GM12874 (cell line): ENCODE results near the gene DTX3.

Experiments used
- CTCF ChIP-seq: IDR thresholded peaks from 2 replicates; pipeline ENCODE4 v1.5.1; 2011; ENCODE audit warnings: low read depth, mild to moderate bottlenecking, control low read depth, low read length, moderate library complexity; ENCODE audit not compliant: insufficient read depth

DTX3 gene

GRCh38 chr12:57592551-57593165 lies 12.0 kb upstream of the DTX3 start:
- TF ChIP-seq CTCF = no peak

GRCh38 chr12:57593187-57593586 lies 11.4 kb upstream of the DTX3 start:
- no peak for TF ChIP-seq CTCF

GRCh38 chr12:57600395-57600794 lies 4.2 kb upstream of the DTX3 start:
- TF ChIP-seq CTCF = no peak

GRCh38 chr12:57602544-57602943 lies 2.1 kb upstream of the DTX3 start:
- no peak for TF ChIP-seq CTCF

- TF ChIP-seq CTCF = no peak
Observed at GRCh38 chr12:57603324-57603723, 1.3 kb upstream of the DTX3 start.

- TF ChIP-seq CTCF = no peak
Observed at GRCh38 chr12:57603815-57604453, 690 bp upstream of the DTX3 start.

- no peak for TF ChIP-seq CTCF
Observed at GRCh38 chr12:57604992-57605810, 577 bp downstream of the DTX3 start.
